GM19395 (cell line): ENCODE measurements around the gene SGMS1.
A peak's percentile ranks its signal among the peaks of the same experiment; 100 is the strongest.

Experiments used
- ATAC-seq: cut with Tn5 transposase; IDR thresholded peaks from one replicate; pipeline ENCODE4 v1.9.1; 2021; ENCODE audit warnings: mild to moderate bottlenecking, moderate library complexity; ENCODE audit not compliant: unreplicated experiment

Gene SGMS1

DNA sequence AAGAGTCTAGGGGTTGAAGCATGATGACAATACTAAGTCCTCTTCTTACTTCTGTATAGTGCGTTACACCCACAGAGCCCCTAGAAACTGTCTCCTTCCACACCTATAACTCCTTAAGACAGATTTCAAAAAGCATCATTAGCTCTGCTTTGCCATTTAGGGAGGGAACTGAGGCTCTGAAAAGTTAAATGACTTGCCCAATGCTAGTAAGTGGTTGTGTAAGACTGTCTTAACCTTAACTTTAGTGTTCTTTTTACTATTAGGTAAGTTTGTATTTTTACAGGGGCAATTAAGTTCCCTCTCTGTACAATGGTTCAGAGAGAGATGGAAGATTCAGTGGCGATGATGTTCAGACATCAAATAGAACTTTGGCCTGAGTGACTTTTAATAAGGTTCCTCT is 299.7 kb downstream of the SGMS1 start:
- ATAC-seq: no peak

DNA sequence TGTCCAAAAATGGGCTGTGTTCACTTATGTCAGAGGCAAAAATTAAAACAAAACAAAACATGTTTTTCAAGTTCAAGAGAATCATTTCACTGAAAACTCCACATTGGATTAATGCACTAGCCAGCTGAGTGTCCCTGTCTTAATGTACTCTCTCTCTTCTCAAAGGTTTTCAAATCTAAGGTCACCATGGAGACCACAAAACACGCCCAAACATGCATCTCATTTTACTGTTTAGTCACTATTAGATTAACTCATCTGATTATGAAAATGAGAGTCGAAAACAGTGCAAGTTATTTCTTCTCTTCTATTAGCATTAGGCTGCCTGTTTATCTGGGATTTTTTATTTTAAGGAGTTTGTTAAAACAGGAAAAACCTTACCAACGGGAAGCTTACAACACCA is 301.7 kb downstream of the SGMS1 start:
- no peak for ATAC-seq

DNA sequence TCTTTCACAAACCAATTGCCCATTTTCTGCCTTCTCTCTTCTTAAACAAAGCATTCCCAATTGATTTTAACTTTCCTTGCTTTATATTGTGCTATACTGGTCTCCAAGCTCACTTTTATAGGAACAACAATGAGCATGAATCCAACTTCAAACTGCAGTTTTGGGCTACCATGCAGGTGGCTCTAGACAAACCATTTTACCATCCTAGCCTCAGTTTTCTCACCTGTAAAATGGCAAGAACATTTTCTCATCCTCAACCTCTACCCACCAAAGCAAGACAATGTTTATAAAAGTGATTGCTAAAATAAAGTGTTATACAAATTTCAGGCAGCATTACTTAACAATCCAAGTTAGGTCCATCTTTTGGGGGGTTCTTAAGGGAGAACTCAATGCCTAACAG is 305.6 kb downstream of the SGMS1 start:
- no peak for ATAC-seq

DNA sequence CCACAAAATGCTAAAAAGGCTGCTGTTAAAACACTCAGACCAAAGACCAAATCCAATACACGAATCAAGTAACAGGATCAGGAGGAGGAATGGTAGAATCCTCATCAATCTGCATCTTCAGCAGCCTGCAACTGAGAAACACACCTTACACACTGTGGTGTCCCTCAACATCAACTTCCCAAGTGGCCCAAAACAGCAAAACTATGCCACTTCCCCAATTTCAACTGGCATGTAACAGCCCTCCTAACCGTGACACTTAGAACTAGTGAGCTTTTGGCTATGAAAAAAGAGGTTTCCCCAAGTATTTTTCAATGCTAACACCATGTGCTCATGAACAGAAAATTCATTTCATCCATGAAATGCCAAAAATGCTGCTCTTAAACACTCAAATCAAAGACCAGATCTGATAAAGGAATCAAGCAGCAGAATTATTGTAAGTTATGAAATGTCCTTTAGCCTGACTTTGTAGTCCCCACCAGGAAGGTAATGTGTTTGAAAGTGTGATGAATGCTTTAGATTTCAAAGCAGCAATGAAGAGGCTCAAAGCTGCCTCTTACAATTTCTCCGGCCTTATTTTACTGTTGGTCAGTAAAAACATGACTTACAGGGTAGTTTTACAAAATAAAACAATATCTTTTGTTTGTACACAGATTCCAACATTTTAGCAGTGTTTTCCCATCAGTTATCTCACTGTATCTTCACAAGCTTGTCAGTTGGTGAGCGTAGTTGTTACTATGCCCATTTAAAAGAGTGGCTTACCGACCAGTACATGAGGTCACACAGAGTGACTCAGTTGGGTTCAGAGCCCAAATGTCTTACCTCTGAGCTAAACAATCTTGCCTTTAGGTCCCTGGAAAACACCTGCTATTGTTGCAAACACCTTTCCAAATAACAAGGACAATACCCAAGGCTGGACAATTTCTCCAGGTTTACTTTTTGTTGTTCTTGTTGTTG is 306.8 kb downstream of the SGMS1 start:
- ATAC-seq: no peak

DNA sequence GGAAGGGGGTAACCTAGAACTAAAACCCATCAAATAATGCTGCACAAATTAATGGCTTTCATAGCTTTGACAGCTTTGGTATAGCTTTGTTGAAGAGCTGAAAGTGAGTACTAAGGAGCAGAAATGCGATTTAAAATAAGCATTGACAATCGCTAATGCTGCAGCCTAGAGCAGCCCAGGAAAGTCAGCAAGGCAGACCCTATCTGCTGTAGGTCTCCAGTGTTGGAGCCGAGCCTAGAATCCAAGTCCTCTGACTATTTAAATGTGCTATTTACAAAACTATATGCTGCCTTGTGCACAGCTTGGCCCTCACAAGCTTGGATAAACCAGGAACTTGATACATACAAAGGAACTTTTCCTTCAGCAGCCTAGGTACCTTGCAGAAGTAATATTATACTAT is 307.6 kb downstream of the SGMS1 start:
- no peak for ATAC-seq

DNA sequence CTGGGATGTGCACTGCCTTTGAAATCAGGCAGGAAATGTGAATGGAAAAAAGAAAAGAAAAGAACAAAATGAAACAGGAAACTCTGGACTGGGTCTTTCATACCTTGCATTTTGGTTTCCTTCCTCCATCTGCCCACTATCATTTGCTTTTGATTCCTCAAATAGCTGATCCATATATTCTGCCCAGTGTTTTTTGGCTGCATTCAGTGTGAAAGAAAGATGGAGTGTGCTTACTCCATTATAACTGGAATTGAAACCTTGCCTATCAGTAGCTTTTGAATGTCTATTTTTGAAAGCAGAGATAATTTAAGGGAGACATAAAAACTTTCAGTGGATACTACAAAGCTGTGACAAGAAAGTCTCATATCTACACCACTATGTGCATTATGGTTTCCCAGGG is 308.3 kb downstream of the SGMS1 start:
- ATAC-seq: no peak

DNA sequence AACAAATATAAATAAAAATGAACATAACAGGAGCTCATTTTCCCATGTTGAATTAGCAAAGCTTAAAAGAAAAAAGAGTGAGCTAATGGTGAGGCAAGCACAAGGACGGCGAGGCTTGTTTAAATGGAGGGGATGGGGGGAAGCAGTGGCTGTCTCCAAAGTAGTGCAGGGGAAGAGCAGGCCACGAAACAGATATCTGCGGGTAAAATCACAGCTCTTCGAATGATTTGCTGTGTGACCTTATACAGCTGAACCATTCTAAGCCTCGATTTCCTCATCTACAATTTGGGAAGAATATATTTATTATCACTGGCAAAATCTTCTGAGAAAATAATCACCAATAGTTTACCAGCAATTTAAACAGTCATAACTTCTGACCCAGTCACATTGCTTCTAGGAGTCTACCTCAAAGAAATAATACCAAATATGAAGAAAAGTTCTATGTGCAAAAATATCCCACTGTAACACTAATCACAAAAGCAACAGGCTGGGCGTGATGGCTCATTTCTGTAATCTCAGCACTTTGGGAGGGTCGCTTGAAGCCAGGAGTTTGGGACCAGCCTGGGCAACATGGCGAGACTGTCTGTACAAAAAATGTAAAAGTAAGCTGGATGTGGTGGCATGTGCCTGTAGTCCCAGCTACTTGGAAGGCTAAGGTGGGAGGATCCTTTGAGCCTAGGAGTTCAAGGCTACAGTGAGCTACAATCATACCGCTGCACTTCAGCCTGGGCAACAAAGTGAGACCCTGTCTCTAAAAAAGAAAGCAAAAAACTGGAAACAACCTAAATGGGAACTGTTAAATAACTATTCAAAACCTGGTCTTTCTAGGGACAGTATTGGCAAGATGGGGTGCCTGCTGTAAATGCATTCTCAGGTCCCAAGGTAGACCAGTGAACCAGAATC is 309.3 kb downstream of the SGMS1 start:
- ATAC-seq: no peak

DNA sequence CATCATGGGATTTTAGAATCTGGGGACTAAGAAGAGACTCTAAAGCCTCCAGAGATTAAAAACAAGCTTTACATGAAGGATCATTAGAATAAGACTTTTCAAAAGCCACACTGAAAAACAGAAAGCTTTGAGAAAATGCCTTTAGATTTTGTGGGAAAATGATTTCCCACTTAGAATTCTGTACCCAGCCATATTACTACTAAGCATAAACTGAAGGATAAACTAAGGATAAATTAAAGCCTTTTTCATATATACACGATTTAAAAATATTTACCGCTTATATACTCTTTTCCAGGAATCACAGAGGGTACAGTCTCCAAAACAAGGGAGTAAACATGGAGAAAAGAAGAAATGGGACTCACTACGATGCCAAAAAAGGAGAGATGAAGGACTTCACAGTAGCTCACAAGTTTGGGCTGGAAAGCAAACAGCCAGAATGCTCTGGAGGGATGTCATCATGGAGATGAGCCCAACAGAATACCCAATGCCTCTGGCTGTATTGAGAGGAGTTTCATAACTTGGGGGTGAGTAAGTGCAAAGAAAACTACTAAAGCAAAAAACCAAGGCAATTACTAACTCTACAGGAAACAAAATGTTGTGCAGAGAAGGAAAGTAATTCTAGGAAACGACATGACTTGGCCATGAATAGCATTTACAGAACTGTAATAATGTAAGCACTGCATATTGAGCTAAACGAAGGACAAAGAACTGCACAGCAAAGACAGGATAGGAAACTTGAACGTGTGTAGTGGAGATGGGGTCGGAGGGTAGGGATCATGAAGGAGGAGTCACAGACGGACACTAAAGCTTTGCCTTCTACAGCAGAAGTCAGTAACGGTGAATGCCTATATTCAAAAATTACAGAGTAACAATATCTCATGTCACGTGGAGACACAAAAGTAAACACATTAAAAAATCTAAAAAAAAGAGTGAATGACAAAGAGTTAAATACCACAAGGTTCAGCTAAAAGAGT is 311.0 kb downstream of the SGMS1 start:
- no peak for ATAC-seq

DNA sequence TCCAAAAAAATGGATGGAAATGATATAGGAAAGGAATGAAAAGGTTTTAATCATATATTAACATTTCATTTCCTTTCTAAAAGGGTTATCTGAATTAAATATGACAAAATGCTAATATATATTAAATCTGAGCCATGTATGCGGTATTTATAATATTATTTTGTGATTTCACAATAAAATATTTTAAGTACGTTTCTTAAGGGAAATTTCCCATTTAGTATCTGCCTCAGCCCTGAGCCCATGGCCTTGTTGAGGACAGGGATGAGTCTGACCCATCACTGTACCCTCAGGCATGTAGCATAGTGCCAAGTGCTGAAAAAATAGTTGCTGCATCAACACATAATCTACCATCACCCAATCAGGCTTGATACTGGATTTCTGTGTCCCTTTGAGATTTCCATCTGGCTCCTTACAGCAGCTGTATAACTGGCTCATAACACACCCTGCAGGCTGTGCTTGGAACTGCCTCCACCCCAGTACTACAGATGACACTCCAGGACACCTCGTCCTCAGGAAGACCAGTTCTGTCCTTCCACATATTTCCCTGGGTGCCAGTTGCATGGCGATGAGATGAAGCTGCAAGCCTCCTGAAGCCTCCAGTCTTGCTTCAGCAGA is 313.1 kb downstream of the SGMS1 start:
- peak; percentile 63 for ATAC-seq

DNA sequence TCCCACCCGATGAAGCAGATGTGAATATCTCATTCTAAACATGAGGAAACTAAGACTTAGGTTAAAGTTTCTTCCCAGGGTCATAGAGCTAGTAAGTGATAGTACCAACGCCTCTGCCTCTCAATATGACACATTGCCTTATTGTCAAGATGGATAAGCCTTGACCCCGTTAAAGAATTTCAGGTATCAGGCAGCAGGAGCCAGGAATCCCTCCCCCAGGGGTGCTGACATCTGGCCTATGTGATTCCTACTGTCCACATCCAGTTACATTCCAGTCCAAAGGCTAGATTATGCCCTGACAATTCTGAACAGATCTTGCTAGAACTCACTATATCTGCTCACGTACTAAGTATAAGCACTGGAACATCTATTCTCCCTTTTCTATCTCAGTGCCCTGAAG is 314.4 kb downstream of the SGMS1 start:
- no peak for ATAC-seq

DNA sequence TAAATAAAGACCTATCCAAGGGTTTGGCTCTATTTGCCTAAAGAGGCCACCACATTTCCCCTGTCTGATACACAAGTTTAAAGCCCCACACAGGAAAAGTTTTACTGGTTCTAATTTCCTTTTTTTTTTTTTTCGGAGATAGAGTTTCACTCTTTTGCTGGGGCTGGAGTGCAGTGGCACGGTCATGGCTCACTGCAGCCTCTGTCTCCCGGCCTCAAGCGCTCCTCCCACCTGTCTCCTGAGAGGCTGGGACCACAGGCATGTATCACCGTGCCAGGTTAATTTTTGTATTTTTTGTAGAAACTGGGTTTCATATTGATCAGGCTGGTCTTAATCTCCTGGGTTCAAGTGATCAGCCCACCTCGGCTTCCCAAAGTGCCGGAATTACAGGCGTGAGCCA is 319.1 kb downstream of the SGMS1 start:
- ATAC-seq: no peak

DNA sequence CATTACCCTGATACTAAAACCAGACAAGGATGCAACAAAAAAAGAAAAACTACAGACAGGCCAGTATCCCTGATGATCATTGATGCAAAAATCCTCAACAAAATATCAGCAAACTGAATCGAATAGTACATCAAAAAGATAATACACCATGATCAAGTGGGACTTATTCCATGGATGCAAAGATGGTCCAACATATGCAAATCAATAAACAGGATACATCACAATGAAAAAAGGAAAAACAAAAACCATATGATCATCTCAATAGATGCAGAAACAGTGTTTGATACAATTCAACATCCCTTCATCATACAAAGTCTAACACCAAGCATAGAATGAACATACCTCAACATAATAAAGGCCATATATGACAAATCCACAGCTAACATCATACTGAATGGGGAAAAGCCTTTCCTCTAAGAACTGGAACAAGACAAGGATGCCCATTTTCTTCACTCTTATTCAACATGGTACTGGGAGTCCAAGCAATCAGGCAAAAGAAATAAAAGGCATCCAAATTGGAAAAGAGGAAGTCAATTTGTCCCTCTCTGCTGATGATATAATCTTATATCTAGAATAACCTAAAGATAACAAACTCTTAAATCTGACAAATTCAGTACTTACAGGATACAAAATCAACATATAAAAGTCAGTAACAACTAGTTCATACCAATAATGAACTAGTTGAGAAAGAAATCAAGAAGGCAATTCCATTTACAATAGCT is 323.6 kb downstream of the SGMS1 start:
- ATAC-seq: no peak

DNA sequence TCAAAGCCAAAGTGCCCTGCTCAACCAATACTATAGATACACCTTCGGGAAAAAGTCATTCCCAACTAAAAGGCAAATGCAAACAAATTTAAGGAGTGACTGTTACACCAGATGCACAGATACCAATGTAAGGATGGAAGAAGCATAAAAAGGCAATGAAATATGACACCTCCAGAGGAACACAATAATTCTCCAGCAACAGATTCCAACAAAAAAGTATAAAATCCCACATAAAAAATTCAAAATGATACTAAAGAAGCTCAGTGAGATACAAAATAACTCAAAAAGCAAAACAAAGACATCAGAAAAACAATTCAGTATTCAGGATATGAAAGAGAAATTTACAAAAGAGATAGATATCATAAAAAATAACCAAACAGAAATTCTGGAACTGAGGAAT is 328.4 kb downstream of the SGMS1 start:
- ATAC-seq: no peak

DNA sequence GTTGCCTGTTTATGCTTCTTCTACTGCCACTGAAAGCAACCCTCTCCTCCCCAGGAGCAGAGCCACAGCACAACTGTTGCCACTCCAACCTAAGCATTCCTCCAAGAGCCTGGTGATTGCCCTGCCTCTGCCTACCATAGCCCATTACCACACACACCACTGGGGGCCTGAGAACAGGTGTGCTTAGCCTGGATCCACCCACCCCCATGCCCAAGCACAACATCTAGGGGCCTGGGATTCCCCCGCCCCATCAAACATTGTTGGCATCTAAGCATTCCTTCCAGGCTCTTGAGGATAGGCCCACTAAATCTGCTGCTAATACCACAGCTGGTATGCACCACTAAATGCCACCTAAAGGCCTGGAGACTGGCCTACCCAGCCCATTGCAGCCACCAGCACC is 329.2 kb downstream of the SGMS1 start:
- no peak for ATAC-seq

DNA sequence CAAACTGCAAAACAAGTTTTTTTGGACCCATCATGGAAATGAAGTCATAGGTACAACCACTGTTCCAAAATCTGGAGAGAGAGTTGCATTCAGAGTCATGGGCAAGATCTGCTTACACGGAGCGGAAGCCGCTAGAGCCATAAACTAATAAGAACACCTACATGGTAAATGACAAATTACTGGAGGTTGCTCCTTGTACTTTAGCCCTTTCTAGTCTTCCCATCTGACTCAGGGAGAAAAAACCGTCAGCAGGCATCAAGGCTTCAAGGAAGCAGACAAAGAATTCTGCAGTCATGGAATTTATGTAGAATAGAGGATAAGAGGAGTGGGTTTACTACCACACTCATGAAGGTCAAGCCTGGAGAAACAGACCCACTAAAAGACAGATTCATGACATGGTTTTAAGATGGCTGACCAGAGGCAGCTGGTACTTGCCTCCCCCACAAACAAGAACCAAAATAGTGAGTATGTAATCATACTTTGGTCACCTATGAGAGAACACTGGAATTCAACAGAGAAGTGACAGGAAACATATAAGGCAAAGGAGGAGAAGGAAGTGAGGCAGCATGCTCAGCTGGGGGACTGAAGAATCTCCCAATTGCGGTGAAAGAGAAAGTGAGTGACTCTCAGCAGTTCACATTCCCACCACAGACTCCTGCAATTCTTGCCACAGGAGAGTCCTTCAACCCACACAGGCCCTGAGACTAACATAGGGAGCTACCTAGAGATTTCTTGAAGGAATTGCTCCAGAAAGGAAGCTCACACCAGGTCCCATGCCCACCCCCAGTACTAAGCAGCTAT is 330.0 kb downstream of the SGMS1 start:
- no peak for ATAC-seq

DNA sequence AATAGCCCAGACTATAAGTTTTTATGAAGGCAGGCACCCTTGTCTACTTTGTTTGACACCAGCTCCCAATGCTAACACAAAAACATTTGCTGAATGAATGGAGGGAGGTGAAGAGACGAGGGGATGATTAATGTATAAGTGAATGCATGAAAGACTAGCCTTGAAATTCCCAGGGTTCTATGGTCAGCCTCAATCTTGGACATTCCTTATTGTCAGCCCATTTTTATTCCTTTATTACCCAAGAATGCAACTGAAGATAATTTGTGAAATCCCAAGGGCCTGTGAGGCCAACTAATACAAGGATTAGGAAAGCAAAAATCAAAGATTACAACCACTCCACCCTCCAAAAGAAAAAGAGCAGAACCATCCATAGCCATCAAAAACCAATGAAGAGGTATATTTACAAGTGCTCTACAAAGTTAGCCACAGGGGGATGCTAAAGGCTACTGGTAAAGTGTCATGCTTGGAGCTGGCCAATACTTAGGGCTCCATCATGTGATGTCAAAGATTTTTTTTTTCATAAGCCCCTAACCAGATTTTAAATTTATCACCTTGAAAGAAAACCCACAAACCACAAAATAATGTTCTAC is 332.4 kb downstream of the SGMS1 start:
- ATAC-seq: no peak

DNA sequence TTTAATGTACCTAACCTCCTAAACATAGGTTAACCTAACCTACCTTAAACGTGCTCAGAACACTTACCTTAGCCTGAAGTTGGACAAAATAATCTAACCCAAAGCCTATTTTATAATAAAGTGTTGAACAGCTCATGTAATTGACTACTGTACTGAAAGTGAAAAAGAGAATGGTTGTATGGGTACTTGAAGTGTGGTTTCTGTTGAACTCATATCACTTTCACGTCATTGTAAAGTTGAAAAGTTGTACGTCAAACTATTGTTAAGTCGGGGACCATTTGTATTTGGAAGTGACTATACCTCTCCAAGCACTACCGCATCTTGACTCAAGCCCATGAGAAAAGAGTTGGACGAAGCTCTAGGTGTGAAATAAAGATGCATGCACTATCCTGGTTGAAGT is 334.6 kb downstream of the SGMS1 start:
- no peak for ATAC-seq

DNA sequence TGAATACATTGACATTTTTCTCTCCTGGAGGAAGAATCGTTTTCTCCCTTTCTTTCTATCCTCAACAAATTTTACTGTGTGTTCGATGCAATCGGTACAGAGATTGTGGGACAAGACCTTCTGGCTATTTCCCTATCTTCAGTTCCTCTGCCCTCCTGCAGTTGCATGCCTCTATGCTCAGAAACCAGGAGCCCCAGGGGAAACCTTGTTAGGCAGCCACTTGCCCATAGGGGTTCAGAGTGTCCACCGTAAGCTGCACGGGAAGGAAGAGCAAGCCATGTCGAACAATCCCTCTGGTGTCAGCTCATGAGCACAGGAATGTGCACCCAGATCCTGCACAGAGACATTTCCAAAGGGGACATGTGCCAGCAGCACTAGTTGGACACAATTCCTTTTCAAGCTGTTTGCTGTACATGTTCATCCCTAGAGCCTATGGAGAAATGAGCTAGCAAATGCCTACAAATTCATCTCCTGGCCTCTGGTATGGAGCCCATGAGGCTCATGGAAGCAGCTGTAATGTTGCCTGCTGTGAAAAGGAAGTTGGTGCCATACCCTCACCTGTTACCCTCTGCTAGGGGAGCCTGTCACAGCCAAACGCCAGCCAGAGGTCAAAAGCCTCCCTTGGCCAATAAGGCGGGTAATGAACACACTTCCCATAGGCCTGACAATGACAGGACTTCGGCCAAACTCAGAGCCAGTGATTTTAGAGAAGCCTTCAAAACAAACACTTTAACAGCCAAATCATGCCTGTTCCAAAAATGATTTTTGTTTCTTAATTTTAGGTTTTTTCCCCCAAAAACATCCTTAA is 336.6 kb downstream of the SGMS1 start:
- ATAC-seq: no peak
